Fibroblast of the aortic adventitia (primary cell): ENCODE measurements around the gene MIEF1. TPM values are rescaled to one million over a fixed set of nuclear protein-coding genes. Genes with fewer than 3 reads are reported as not detected.
A peak's percentile ranks its signal among the peaks of the same experiment; 100 is the strongest.

ENCODE experiments used
- DNase-seq: peaks from one replicate; pipeline ENCODE4 v3.0.0-alpha.2; 2010; ENCODE audit warnings: low read depth
- H3K4me3 ChIP-seq: 2 replicates; pipeline ENCODE4 v1.5.1; 2011; ENCODE audit warnings: low read depth, mild to moderate bottlenecking, control low read depth, low read length, moderate library complexity
- total RNA-seq: library from RNA; depleted of rRNA; stranded (reverse); fragments of >200 nt; gene quantifications from 2 replicates; pipeline ENCODE4 v1.2.3, GENCODE V29; 2012; ENCODE audit warnings: low replicate concordance
- TF ChIP-seq, protein P1 (sequence below): IDR thresholded peaks from 2 replicates; pipeline ENCODE4 v1.5.1; 2011; ENCODE audit warnings: mild to moderate bottlenecking, low read length, control low read depth, inconsistent platforms; ENCODE audit not compliant: insufficient read depth

The MIEF1 gene
- total RNA-seq, 1 donor: 27.7 TPM

DNA sequence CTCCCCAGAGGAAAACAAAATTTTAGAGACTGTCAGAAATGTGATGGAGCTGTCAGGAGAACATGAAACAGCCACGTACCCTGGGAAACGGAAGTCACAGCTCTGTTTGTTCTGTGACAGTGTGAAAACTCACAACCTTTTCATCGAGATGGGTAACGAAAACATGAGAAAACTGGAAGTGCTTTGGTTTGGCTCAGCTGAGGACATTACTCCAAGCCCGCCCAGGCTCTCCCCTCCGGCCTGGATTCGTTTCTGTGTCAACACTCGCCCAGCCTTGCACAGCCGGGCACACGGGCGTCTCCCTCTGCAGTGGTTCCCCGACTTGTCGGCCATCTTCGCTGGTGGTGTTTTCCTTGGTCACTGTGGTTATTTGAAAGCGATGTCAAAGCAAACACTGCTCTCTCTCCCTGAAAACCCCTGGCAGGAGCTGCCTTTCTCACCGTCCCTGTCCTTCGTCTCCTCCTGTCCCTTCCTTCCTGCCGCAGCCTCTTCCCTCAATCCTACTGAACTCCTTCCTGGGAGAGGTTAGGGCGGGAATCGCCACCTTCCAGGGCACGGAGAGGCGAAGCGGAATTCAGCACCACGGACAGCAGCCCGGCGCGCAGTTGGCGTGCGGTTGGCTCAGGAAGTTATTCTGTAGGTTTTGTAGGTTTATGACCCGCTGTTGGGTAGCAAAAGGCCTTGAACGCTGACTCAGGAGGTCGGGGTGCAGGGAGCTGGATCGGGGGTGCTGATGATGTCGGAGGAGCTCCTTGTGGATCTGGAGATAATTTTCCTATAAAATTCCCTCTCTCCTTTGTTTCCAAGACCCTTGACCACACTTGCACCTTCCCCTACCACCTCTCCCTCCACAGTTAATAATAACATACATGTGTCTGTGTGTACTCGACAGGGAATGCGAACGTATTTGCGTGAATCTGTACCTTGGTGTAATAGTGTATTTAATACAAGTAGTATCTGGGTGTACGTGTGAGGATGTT is 43.6 kb downstream of the MIEF1 start:
- DNase-seq: peak; percentile 46
- no peak overlapping the region for H3K4me3 ChIP-seq
- TF ChIP-seq, protein P1, sequence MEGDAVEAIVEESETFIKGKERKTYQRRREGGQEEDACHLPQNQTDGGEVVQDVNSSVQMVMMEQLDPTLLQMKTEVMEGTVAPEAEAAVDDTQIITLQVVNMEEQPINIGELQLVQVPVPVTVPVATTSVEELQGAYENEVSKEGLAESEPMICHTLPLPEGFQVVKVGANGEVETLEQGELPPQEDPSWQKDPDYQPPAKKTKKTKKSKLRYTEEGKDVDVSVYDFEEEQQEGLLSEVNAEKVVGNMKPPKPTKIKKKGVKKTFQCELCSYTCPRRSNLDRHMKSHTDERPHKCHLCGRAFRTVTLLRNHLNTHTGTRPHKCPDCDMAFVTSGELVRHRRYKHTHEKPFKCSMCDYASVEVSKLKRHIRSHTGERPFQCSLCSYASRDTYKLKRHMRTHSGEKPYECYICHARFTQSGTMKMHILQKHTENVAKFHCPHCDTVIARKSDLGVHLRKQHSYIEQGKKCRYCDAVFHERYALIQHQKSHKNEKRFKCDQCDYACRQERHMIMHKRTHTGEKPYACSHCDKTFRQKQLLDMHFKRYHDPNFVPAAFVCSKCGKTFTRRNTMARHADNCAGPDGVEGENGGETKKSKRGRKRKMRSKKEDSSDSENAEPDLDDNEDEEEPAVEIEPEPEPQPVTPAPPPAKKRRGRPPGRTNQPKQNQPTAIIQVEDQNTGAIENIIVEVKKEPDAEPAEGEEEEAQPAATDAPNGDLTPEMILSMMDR: no peak

- TF ChIP-seq, protein P1: no peak
- H3K4me3 ChIP-seq: no peak overlapping the region
- peak; percentile 43 for DNase-seq
These were observed 44.9 kb downstream of the MIEF1 start for GRCh38 chr22:39546889-39547586.

DNA sequence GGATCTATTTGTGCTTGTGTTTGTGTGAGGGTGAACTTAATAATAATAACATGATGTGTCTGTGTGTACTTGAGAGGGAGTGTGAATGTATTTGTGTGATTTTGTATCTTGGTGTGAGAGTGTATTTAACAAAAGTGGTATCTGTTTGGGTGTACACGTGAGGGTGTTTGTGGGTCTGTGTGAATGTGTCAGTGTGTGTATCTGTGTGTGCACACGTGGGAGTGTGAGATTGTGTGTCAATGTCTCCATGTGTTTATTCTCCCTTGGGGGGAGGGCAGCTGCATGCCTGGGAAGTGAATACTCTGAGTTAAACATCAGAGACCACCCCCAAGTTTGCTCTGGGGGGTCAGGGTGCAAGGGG is 45.5 kb downstream of the MIEF1 start:
- no peak overlapping the region for H3K4me3 ChIP-seq
- TF ChIP-seq, protein P1: no peak
- no peak for DNase-seq

GRCh38 chr22:39553429-39553828 is 51.3 kb downstream of the MIEF1 start:
- TF ChIP-seq, protein P1: no peak
- DNase-seq: no peak
- no peak overlapping the region for H3K4me3 ChIP-seq

- TF ChIP-seq, protein P1: no peak
- no peak overlapping the region for H3K4me3 ChIP-seq
- DNase-seq: no peak
These were observed 52.1 kb downstream of the MIEF1 start for GRCh38 chr22:39554151-39554550.

GRCh38 chr22:39556970-39557841 is 55.1 kb downstream of the MIEF1 start:
- no peak for DNase-seq
- no peak overlapping the region for H3K4me3 ChIP-seq
- TF ChIP-seq, protein P1: no peak
